ENCODE measurements around the gene PSG2.
"Not testable (repeated sequence)": the region's sequence is repeated elsewhere in the genome, so short reads cannot be mapped to it uniquely, and the experiment has no call there.

PSG2 gene

DNA sequence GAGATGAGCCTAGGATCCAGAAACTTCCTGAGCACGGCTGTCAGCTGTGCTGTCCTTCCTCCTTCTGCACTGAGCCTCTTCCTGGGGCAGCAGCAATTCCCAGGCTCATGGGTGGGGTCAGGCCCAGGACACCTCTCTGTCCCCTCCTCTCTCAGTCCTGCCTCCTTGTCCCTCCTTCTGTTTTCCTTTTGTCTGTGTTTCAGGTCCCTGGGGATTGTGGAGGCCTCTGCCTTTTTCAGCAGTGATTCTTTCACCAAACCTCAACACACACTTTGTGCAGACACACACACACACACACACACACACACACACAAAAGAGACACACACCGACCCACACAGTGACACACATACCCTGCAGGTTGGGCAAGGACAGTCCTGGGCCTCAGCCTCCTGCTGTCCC, at the start of gene PSG2:
Gene PSG2 (minus strand): TSS at position 101 of the 400 bp plus-strand sequence. CDS start 132 bp downstream, outside the sequence.
- H3K9ac ChIP-seq (ENCODE audit: low read depth, low read length); H3K27ac ChIP-seq (ENCODE audit: low read depth, low read length); H3K4me3 ChIP-seq (ENCODE audit: low read depth, low read length); H3K27me3 ChIP-seq (ENCODE audit: control insufficient read depth, insufficient read depth, low read length); H3K36me3 ChIP-seq (ENCODE audit: control insufficient read depth, insufficient read depth, low read length); H3K4me1 ChIP-seq (ENCODE audit: control insufficient read depth, insufficient read depth, low read length): not testable (repeated sequence)
- H3K9me3 ChIP-seq (ENCODE audit: control insufficient read depth, insufficient read depth, low read length) = peaks cover 36% of the 10 kb centered on the region

- not testable (repeated sequence) for H3K4me1 ChIP-seq (ENCODE audit: control insufficient read depth, insufficient read depth, low read length); H3K27me3 ChIP-seq (ENCODE audit: control insufficient read depth, insufficient read depth, low read length); H3K9ac ChIP-seq (ENCODE audit: low read depth, low read length); H3K36me3 ChIP-seq (ENCODE audit: control insufficient read depth, insufficient read depth, low read length); H3K27ac ChIP-seq (ENCODE audit: low read depth, low read length); H3K4me3 ChIP-seq (ENCODE audit: low read depth, low read length)
- H3K9me3 ChIP-seq (ENCODE audit: control insufficient read depth, insufficient read depth, low read length) = peaks cover 46% of the 10 kb centered on the region
Measured at GRCh38 chr19:43131281-43131842, 48.9 kb upstream of the PSG2 start.

GRCh38 chr19:43129197-43129596, 46.7 kb upstream of the PSG2 start:
- peaks cover 48% of the 10 kb centered on the region for H3K9me3 ChIP-seq (ENCODE audit: control insufficient read depth, insufficient read depth, low read length)
- not testable (repeated sequence) for H3K4me3 ChIP-seq (ENCODE audit: low read depth, low read length); H3K9ac ChIP-seq (ENCODE audit: low read depth, low read length)

DNA sequence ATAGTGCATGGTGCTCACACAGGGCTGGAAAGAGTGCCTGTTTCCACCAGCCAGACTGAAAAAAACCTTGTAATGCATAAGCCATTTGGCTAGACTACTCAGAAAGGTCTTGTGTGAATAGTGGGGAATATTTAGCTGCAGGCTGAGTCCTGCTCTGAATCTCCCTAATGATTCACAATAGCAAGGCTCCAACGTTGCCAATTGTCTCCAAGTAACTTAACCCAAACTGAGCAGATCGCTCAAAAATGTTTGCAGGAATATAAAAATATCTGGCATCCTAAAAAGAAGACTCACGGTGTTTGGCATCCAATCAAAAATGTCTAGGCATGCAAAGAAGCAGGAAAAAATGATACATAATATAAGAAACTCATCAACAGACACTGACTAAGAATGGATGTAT, 44.8 kb upstream of the PSG2 start:
- H3K9me3 ChIP-seq (ENCODE audit: control insufficient read depth, insufficient read depth, low read length) = peaks cover 49% of the 10 kb centered on the region

More at GRCh38 chr19:43129197-43129596, 46.7 kb upstream of the PSG2 start:
- H3K36me3 ChIP-seq (ENCODE audit: control insufficient read depth, insufficient read depth, low read length); H3K27ac ChIP-seq (ENCODE audit: low read depth, low read length); H3K27me3 ChIP-seq (ENCODE audit: control insufficient read depth, insufficient read depth, low read length); H3K4me1 ChIP-seq (ENCODE audit: control insufficient read depth, insufficient read depth, low read length): not testable (repeated sequence)

DNA sequence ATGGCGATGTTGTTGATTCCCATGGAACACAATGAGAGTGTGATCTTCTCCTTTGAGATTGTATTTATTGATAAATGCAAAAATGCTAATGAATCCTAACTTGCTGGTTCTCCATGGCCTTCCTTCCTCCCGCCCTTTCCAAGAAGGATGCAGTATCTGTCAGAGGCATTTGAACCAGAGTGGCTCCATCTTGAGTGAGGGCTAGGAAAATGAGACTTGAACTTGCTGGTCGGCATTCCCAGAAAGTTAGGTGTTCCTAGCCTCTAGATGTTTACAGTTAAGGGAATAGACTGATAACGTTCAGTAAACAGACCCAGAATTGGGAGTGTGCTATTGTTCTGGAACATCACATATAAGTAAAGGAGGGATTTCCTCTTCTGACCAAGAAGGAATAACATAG, 44.2 kb upstream of the PSG2 start:
- no peaks in the 10 kb centered on the region for H3K36me3 ChIP-seq (ENCODE audit: control insufficient read depth, insufficient read depth, low read length)
- H3K4me1 ChIP-seq (ENCODE audit: control insufficient read depth, insufficient read depth, low read length) = no peaks in the 10 kb centered on the region
- peaks cover 49% of the 10 kb centered on the region for H3K9me3 ChIP-seq (ENCODE audit: control insufficient read depth, insufficient read depth, low read length)
- no peaks in the 10 kb centered on the region for H3K27me3 ChIP-seq (ENCODE audit: control insufficient read depth, insufficient read depth, low read length)
- no peak overlapping the region for H3K27ac ChIP-seq (ENCODE audit: low read depth, low read length)
- H3K9ac ChIP-seq (ENCODE audit: low read depth, low read length) = no peak overlapping the region
- no peak overlapping the region for H3K4me3 ChIP-seq (ENCODE audit: low read depth, low read length)

More for the DNA sequence above, 44.8 kb upstream of the PSG2 start:
- H3K36me3 ChIP-seq (ENCODE audit: control insufficient read depth, insufficient read depth, low read length); H3K27ac ChIP-seq (ENCODE audit: low read depth, low read length); H3K27me3 ChIP-seq (ENCODE audit: control insufficient read depth, insufficient read depth, low read length); H3K4me3 ChIP-seq (ENCODE audit: low read depth, low read length); H3K9ac ChIP-seq (ENCODE audit: low read depth, low read length); H3K4me1 ChIP-seq (ENCODE audit: control insufficient read depth, insufficient read depth, low read length): not testable (repeated sequence)

- H3K9ac ChIP-seq (ENCODE audit: low read depth, low read length) = no peak overlapping the region
- no peaks in the 10 kb centered on the region for H3K4me1 ChIP-seq (ENCODE audit: control insufficient read depth, insufficient read depth, low read length)
- no peak overlapping the region for H3K4me3 ChIP-seq (ENCODE audit: low read depth, low read length)
- H3K27ac ChIP-seq (ENCODE audit: low read depth, low read length) = no peak overlapping the region
- no peaks in the 10 kb centered on the region for H3K36me3 ChIP-seq (ENCODE audit: control insufficient read depth, insufficient read depth, low read length)
- H3K27me3 ChIP-seq (ENCODE audit: control insufficient read depth, insufficient read depth, low read length) = no peaks in the 10 kb centered on the region
- peaks cover 43% of the 10 kb centered on the region for H3K9me3 ChIP-seq (ENCODE audit: control insufficient read depth, insufficient read depth, low read length)
Measured at GRCh38 chr19:43124360-43124759, 41.9 kb upstream of the PSG2 start.

GRCh38 chr19:43120433-43121026, 38.0 kb upstream of the PSG2 start:
- H3K9me3 ChIP-seq (ENCODE audit: control insufficient read depth, insufficient read depth, low read length) = peaks cover 30% of the 10 kb centered on the region
- H3K27ac ChIP-seq (ENCODE audit: low read depth, low read length); H3K4me1 ChIP-seq (ENCODE audit: control insufficient read depth, insufficient read depth, low read length); H3K27me3 ChIP-seq (ENCODE audit: control insufficient read depth, insufficient read depth, low read length); H3K9ac ChIP-seq (ENCODE audit: low read depth, low read length); H3K4me3 ChIP-seq (ENCODE audit: low read depth, low read length); H3K36me3 ChIP-seq (ENCODE audit: control insufficient read depth, insufficient read depth, low read length): not testable (repeated sequence)

DNA sequence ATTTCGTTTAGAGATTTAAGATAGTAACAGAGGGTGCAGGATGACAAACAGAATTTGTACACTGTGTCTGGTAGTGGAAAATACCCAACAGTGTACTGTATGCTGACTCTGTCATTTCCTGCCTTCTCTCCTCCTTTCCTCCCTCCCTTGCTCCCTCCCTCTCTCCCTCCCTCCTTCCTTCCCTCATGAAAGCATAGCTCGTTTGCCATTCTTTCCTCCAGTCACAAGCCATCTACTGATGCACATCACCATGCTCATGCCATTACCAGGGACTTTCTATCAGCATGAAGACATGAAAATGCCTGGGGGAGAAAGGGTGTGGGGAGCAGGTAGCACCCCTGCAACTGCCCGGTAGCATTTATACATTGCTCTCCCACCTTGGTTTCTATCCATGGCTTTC, 37.0 kb upstream of the PSG2 start:
- H3K9ac ChIP-seq (ENCODE audit: low read depth, low read length); H3K27me3 ChIP-seq (ENCODE audit: control insufficient read depth, insufficient read depth, low read length); H3K4me1 ChIP-seq (ENCODE audit: control insufficient read depth, insufficient read depth, low read length); H3K36me3 ChIP-seq (ENCODE audit: control insufficient read depth, insufficient read depth, low read length); H3K27ac ChIP-seq (ENCODE audit: low read depth, low read length); H3K4me3 ChIP-seq (ENCODE audit: low read depth, low read length): not testable (repeated sequence)
- peaks cover 25% of the 10 kb centered on the region for H3K9me3 ChIP-seq (ENCODE audit: control insufficient read depth, insufficient read depth, low read length)

GRCh38 chr19:43116421-43116820, 33.9 kb upstream of the PSG2 start:
- H3K36me3 ChIP-seq (ENCODE audit: control insufficient read depth, insufficient read depth, low read length); H3K4me1 ChIP-seq (ENCODE audit: control insufficient read depth, insufficient read depth, low read length); H3K9ac ChIP-seq (ENCODE audit: low read depth, low read length); H3K27me3 ChIP-seq (ENCODE audit: control insufficient read depth, insufficient read depth, low read length); H3K4me3 ChIP-seq (ENCODE audit: low read depth, low read length); H3K27ac ChIP-seq (ENCODE audit: low read depth, low read length): not testable (repeated sequence)
- peaks cover 33% of the 10 kb centered on the region for H3K9me3 ChIP-seq (ENCODE audit: control insufficient read depth, insufficient read depth, low read length)

- H3K36me3 ChIP-seq (ENCODE audit: control insufficient read depth, insufficient read depth, low read length); H3K4me3 ChIP-seq (ENCODE audit: low read depth, low read length); H3K27me3 ChIP-seq (ENCODE audit: control insufficient read depth, insufficient read depth, low read length); H3K27ac ChIP-seq (ENCODE audit: low read depth, low read length); H3K9ac ChIP-seq (ENCODE audit: low read depth, low read length); H3K4me1 ChIP-seq (ENCODE audit: control insufficient read depth, insufficient read depth, low read length): not testable (repeated sequence)
- H3K9me3 ChIP-seq (ENCODE audit: control insufficient read depth, insufficient read depth, low read length) = peaks cover 30% of the 10 kb centered on the region
Measured at GRCh38 chr19:43115548-43115947, 33.0 kb upstream of the PSG2 start.

DNA sequence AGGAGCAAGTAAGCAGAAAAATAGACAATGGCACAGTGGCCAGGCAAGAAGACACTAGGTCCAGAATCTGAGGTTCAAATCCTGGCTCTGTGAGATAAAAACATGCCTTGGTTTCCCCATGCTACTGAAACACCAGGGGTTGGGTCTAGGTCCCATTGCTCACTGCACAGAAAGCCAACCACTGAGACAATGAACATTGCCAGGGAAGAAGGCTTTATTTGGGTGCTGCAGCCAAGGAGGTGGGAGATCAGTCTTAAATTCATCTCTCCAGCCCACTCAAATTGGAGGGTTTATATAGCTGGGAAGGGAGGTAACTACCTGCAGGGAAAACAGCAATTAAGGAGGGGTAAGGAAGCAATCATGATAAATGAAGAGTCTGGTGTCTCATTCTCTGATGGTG, 32.6 kb upstream of the PSG2 start:
- H3K9me3 ChIP-seq (ENCODE audit: control insufficient read depth, insufficient read depth, low read length) = peaks cover 26% of the 10 kb centered on the region
- H3K4me3 ChIP-seq (ENCODE audit: low read depth, low read length); H3K36me3 ChIP-seq (ENCODE audit: control insufficient read depth, insufficient read depth, low read length); H3K27me3 ChIP-seq (ENCODE audit: control insufficient read depth, insufficient read depth, low read length); H3K9ac ChIP-seq (ENCODE audit: low read depth, low read length); H3K27ac ChIP-seq (ENCODE audit: low read depth, low read length); H3K4me1 ChIP-seq (ENCODE audit: control insufficient read depth, insufficient read depth, low read length): not testable (repeated sequence)
